Sigmoid colon (tissue), 7 donors: ENCODE results near the gene KRTAP5-2. TPM values are rescaled to one million over a fixed set of nuclear protein-coding genes. Genes with fewer than 3 reads are reported as not detected.
"Not testable (repeated sequence)": the region's sequence is repeated elsewhere in the genome, so short reads cannot be mapped to it uniquely, and the experiment has no call there.

Experiments
- DNase-seq: peaks from one replicate; pipeline ENCODE4 v3.0.0-alpha.2; 2019
- H3K27ac ChIP-seq, 4 donors: fragments of 200-600 bp; sonication (generic); one replicate each; pipeline ENCODE4 v1.5.1; 2016 to 2019; ENCODE audit warnings: mild to moderate bottlenecking in 1 of 4
- H3K27me3 ChIP-seq, 3 donors: fragments of 200-600 bp; sonication (generic); one replicate each; pipeline ENCODE4 v1.5.1; 2019; ENCODE audit warnings: mild to moderate bottlenecking in 1 of 3
- H3K36me3 ChIP-seq, 4 donors: fragments of 200-600 bp; sonication (generic); one replicate each; pipeline ENCODE4 v1.5.1; 2016 to 2019
- H3K4me1 ChIP-seq, 4 donors: fragments of 200-600 bp; sonication (generic); one replicate each; pipeline ENCODE4 v1.5.1; 2017 to 2019
- H3K4me3 ChIP-seq, 4 donors: fragments of 200-600 bp; sonication (generic); one replicate each; pipeline ENCODE4 v1.5.1; 2017 to 2019; ENCODE audit warnings: mild to moderate bottlenecking in 2 of 4, moderate library complexity in 1 of 4
- H3K9me3 ChIP-seq, 4 donors: fragments of 200-600 bp in 3 of 4; sonication (generic) in 3 of 4; one replicate each; pipeline versions ENCODE4 v1.5.1 to v1.6.1; 2013 to 2019
- EP300 ChIP-seq, 4 donors: sonication (generic); formaldehyde crosslinking; IDR thresholded peaks; one replicate each; pipeline ENCODE4 v1.6.1; 2017; ENCODE audit warnings: antibody characterized with exemption in 4 of 4
- POLR2A ChIP-seq, 2 donors: fragments of 450-650 bp; IDR thresholded peaks; one replicate each; pipeline ENCODE4 v1.6.1; 2016; ENCODE audit warnings: antibody characterized with exemption in 2 of 2, mild to moderate bottlenecking in 2 of 2, moderate library complexity in 2 of 2
- POLR2AphosphoS5 ChIP-seq, 4 donors: sonication (generic); formaldehyde crosslinking; IDR thresholded peaks; one replicate each; pipeline ENCODE4 v1.6.1; 2017; ENCODE audit warnings: antibody characterized with exemption in 4 of 4
- whole genome bisulfite sequencing, 2 donors: extraction: QIAGEN DNeasy Blood & Tissue Kit; methylation state at CpG; one replicate each; pipeline ENCODE4 v1.1.7; 2013; 5-methylcytosine and 5-hydroxymethylcytosine counted together
- intact Hi-C: fragments of 100-400 bp; cut with DNase I; formaldehyde crosslinking; loops from one replicate; pipeline ENCODE4 v1.15.1; 2023
- polyA plus RNA-seq, 3 donors: library from polyadenylated mRNA; stranded (reverse); fragments of 200-250 nt; gene quantifications; one replicate each; pipeline ENCODE4 v1.2.3, GENCODE V29; 2013
- total RNA-seq, 4 donors: library from RNA; depleted of rRNA; stranded (reverse); fragments of >200 nt; gene quantifications; one replicate each; pipeline ENCODE4 v1.1.0, GENCODE V29; 2016
- TF ChIP-seq, protein P1 (sequence below), 4 experiments: fragments of 450-650 bp in 3 of 4; fragments of 200-600 bp in 1 of 4; IDR thresholded peaks; one replicate each; pipeline ENCODE4 v1.5.1; 2016 to 2019; ENCODE audit warnings: antibody characterized with exemption in 4 of 4, mild to moderate bottlenecking in 3 of 4, moderate library complexity in 2 of 4
- donor health status: healthy with polysubstance abuse.
- donor health status: Bipolar disorder and iron deficiency.
- donor health status: healthy.

KRTAP5-2 gene
- total and polyA plus RNA-seq, 7 donors, result 0.29 TPM; not detected in 6

DNA sequence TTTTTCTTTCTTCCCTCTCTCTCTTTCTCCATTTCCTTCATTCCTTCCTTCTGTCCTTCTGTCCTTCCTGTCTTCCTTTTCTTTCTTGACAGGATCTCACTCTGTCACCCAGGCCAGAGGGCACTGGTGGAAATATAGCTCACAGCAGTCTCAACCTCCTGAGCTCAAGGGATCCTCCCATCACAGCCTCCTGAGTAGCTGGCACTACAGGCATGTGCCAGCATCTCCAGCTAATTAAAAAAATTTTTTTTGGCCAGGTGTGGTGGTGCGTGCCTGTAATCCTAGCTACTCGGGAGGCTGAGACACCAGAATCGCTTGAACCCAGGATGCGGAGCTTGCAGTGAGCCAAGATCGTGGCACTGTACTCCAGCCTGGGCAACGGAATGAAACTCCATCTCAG is 21.3 kb downstream of the KRTAP5-2 start:
- intact Hi-C loops, result no loop called here
- Histone ChIP-seq H3K27me3 (no peaks in the 10 kb centered on the region), H3K36me3 (no peaks in the 10 kb centered on the region), H3K4me1 (peaks cover 0 to 27% (median 25%) of the 10 kb centered on the region in 4 donors), H3K9me3 (no peaks in the 10 kb centered on the region), H3K4me3 (no peak overlapping the region), H3K27ac (no peak overlapping the region)
- DNase-seq, result peak; percentile 32
- WGBS, 2 donors, result 80% methylated on average over 6 of the region's 6 CpGs
- TF ChIP-seq, protein P1, sequence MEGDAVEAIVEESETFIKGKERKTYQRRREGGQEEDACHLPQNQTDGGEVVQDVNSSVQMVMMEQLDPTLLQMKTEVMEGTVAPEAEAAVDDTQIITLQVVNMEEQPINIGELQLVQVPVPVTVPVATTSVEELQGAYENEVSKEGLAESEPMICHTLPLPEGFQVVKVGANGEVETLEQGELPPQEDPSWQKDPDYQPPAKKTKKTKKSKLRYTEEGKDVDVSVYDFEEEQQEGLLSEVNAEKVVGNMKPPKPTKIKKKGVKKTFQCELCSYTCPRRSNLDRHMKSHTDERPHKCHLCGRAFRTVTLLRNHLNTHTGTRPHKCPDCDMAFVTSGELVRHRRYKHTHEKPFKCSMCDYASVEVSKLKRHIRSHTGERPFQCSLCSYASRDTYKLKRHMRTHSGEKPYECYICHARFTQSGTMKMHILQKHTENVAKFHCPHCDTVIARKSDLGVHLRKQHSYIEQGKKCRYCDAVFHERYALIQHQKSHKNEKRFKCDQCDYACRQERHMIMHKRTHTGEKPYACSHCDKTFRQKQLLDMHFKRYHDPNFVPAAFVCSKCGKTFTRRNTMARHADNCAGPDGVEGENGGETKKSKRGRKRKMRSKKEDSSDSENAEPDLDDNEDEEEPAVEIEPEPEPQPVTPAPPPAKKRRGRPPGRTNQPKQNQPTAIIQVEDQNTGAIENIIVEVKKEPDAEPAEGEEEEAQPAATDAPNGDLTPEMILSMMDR (IDR thresholded peaks at IDR 0.05), result no peak
- TF ChIP-seq POLR2AphosphoS5 (IDR thresholded peaks at IDR 0.05) (no peak), EP300 (IDR thresholded peaks at IDR 0.05) (no peak)

GRCh38 chr11:1575756-1576155 is 22.3 kb downstream of the KRTAP5-2 start:
- H3K9me3 ChIP-seq, H3K27ac ChIP-seq, H3K4me3 ChIP-seq, H3K36me3 ChIP-seq, H3K27me3 ChIP-seq: not testable (repeated sequence)
- 19 to 71% methylated on average over 16 of the region's 16 CpGs for WGBS, 2 donors
- DNase-seq, result peak; percentile 22
- intact Hi-C loops, result loop anchor here (2.0 kb wide), 1 partner anchor 373 kb away; no protein-coding TSS in a partner anchor
- peaks cover 0 to 34% (median 32%) of the 10 kb centered on the region in 4 donors for H3K4me1 ChIP-seq

DNA sequence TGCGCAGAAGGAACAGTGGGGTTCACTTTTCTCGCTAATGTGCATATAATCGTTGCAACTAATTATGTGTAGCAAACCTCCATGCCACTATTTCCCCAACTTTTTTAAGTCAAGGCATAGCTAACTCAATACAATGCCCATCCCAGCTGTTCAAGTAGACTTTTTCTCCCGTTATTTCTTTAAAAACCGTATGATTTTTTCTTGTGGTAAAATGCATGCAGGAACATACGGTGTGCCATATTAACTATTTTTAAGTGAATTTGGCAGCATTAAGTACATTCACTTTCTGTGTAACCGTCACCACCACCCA is 23.2 kb downstream of the KRTAP5-2 start:
- TF ChIP-seq EP300 (IDR thresholded peaks at IDR 0.05) (no peak), POLR2AphosphoS5 (IDR thresholded peaks at IDR 0.05) (no peak), POLR2A (IDR thresholded peaks at IDR 0.05) (no peak)
- TF ChIP-seq, protein P1 (IDR thresholded peaks at IDR 0.05), result peak in 2 of 4 experiments; percentile 7 to 20
- H3K27ac ChIP-seq, result peak overlapping the region in 1 of 4 donors; percentile 87
- H3K27me3 ChIP-seq, result no peaks in the 10 kb centered on the region
- DNase-seq, result no peak
- H3K4me1 ChIP-seq, result peaks cover 0 to 42% (median 41%) of the 10 kb centered on the region in 4 donors
- H3K4me3 ChIP-seq, result peak overlapping the region in 1 of 4 donors; percentile 41
- WGBS, 2 donors, result 4 to 19% methylated on average over 7 of the region's 7 CpGs
- intact Hi-C loops, result loop anchor here (1.0 to 5.0 kb wide), 3 partner anchors 29 to 372 kb away; no protein-coding TSS in a partner anchor
- no peaks in the 10 kb centered on the region for H3K36me3 ChIP-seq
- no peaks in the 10 kb centered on the region for H3K9me3 ChIP-seq

GRCh38 chr11:1574238-1574932 is 23.7 kb downstream of the KRTAP5-2 start:
- Histone ChIP-seq H3K27ac (peak overlapping the region; percentile 77 to 87 (median 78)), H3K4me1 (peaks cover 0 to 47% (median 44%) of the 10 kb centered on the region in 4 donors), H3K27me3 (no peaks in the 10 kb centered on the region), H3K9me3 (no peaks in the 10 kb centered on the region), H3K4me3 (peak overlapping the region in 3 of 4 donors; percentile 41 to 46 (median 42)), H3K36me3 (no peaks in the 10 kb centered on the region)
- 1% methylated on average over 64 of the region's 64 CpGs for WGBS, 2 donors
- intact Hi-C loops, result loop anchor here (1.0 to 5.0 kb wide), 3 partner anchors 28 to 372 kb away; no protein-coding TSS in a partner anchor
- DNase-seq, result peak; percentile 85
- TF ChIP-seq POLR2AphosphoS5 (IDR thresholded peaks at IDR 0.05), result no peak
- TF ChIP-seq, protein P1 (IDR thresholded peaks at IDR 0.05), result peak in 1 of 4 experiments; percentile 85
- TF ChIP-seq EP300 (IDR thresholded peaks at IDR 0.05), result no peak
- peak in 1 of 2 donors; percentile 43 for TF ChIP-seq POLR2A (IDR thresholded peaks at IDR 0.05)

DNA sequence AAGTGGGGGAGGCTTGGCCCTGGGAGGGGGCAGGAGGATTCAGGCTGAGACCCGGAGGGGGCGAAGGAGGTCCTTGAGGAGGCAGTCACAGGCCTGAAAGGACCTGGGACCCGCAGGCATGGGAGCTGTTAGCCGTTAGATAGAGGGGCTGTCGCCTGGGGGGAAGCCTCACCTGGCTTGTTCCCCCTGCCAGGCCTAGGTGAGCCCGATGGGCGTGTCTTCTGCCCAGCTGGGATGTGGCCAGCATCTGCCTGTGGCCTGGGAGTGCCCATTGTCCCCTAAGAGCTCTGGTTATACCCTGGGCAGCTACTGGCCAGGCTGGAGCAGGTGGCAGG is 24.2 kb downstream of the KRTAP5-2 start:
- intact Hi-C loops, result loop anchor here (1.0 to 5.0 kb wide), 3 partner anchors 28 to 371 kb away; no protein-coding TSS in a partner anchor
- peak overlapping the region; percentile 77 to 87 (median 78) for H3K27ac ChIP-seq
- no peaks in the 10 kb centered on the region for H3K27me3 ChIP-seq
- DNase-seq, result peak; percentile 71
- no peak for TF ChIP-seq EP300 (IDR thresholded peaks at IDR 0.05)
- TF ChIP-seq, protein P1 (IDR thresholded peaks at IDR 0.05), result no peak
- TF ChIP-seq POLR2AphosphoS5 (IDR thresholded peaks at IDR 0.05), result peak in 1 of 4 donors; percentile 29
- H3K36me3 ChIP-seq, result no peaks in the 10 kb centered on the region
- 3 to 7% methylated on average over 7 of the region's 7 CpGs for WGBS, 2 donors
- no peaks in the 10 kb centered on the region for H3K9me3 ChIP-seq
- peaks cover 0 to 53% (median 46%) of the 10 kb centered on the region in 4 donors for H3K4me1 ChIP-seq
- peak overlapping the region in 1 of 4 donors; percentile 77 for H3K4me3 ChIP-seq
